ENCODE measurements around the gene PSMD1.
"Not testable (repeated sequence)": the region's sequence is repeated elsewhere in the genome, so short reads cannot be mapped to it uniquely, and the experiment has no call there.

PSMD1 gene

GRCh38 chr2:231128541-231128940 is 71.9 kb downstream of the PSMD1 start:
- Histone ChIP-seq H3K4me3 (ENCODE audit: low read depth, low read length) (no peak overlapping the region), H3K4me1 (ENCODE audit: control insufficient read depth, insufficient read depth, low read length) (peaks cover 4% of the 10 kb centered on the region), H3K9ac (ENCODE audit: low read depth, low read length) (no peak overlapping the region), H3K36me3 (ENCODE audit: control insufficient read depth, insufficient read depth, low read length) (no peaks in the 10 kb centered on the region), H3K9me3 (ENCODE audit: control insufficient read depth, insufficient read depth, low read length) (no peaks in the 10 kb centered on the region), H3K27me3 (ENCODE audit: control insufficient read depth, insufficient read depth, low read length) (no peaks in the 10 kb centered on the region)

GRCh38 chr2:231129216-231129615 is 72.5 kb downstream of the PSMD1 start:
- H3K4me1 ChIP-seq (ENCODE audit: control insufficient read depth, insufficient read depth, low read length) = no peaks in the 10 kb centered on the region
- H3K4me3 ChIP-seq (ENCODE audit: low read depth, low read length) = no peak overlapping the region
- H3K27me3 ChIP-seq (ENCODE audit: control insufficient read depth, insufficient read depth, low read length) = no peaks in the 10 kb centered on the region
- H3K9ac ChIP-seq (ENCODE audit: low read depth, low read length) = no peak overlapping the region
- H3K9me3 ChIP-seq (ENCODE audit: control insufficient read depth, insufficient read depth, low read length) = no peaks in the 10 kb centered on the region
- H3K36me3 ChIP-seq (ENCODE audit: control insufficient read depth, insufficient read depth, low read length) = no peaks in the 10 kb centered on the region

GRCh38 chr2:231130336-231131056 is 73.8 kb downstream of the PSMD1 start:
- H3K9ac ChIP-seq (ENCODE audit: low read depth, low read length) = no peak overlapping the region
- no peaks in the 10 kb centered on the region for H3K36me3 ChIP-seq (ENCODE audit: control insufficient read depth, insufficient read depth, low read length)
- no peaks in the 10 kb centered on the region for H3K4me1 ChIP-seq (ENCODE audit: control insufficient read depth, insufficient read depth, low read length)
- H3K9me3 ChIP-seq (ENCODE audit: control insufficient read depth, insufficient read depth, low read length) = no peaks in the 10 kb centered on the region
- no peak overlapping the region for H3K4me3 ChIP-seq (ENCODE audit: low read depth, low read length)
- H3K27me3 ChIP-seq (ENCODE audit: control insufficient read depth, insufficient read depth, low read length) = no peaks in the 10 kb centered on the region

- no peaks in the 10 kb centered on the region for H3K4me1 ChIP-seq (ENCODE audit: control insufficient read depth, insufficient read depth, low read length)
Measured at GRCh38 chr2:231132129-231132528, 75.5 kb downstream of the PSMD1 start.

GRCh38 chr2:231133365-231134099 is 76.9 kb downstream of the PSMD1 start:
- Histone ChIP-seq H3K9me3 (ENCODE audit: control insufficient read depth, insufficient read depth, low read length) (no peaks in the 10 kb centered on the region), H3K27me3 (ENCODE audit: control insufficient read depth, insufficient read depth, low read length) (no peaks in the 10 kb centered on the region), H3K36me3 (ENCODE audit: control insufficient read depth, insufficient read depth, low read length) (no peaks in the 10 kb centered on the region), H3K4me1 (ENCODE audit: control insufficient read depth, insufficient read depth, low read length) (no peaks in the 10 kb centered on the region), H3K4me3 (ENCODE audit: low read depth, low read length) (no peak overlapping the region), H3K9ac (ENCODE audit: low read depth, low read length) (no peak overlapping the region)

More at GRCh38 chr2:231132129-231132528, 75.5 kb downstream of the PSMD1 start:
- no peak overlapping the region for H3K9ac ChIP-seq (ENCODE audit: low read depth, low read length)
- H3K9me3 ChIP-seq (ENCODE audit: control insufficient read depth, insufficient read depth, low read length) = no peaks in the 10 kb centered on the region
- no peak overlapping the region for H3K4me3 ChIP-seq (ENCODE audit: low read depth, low read length)
- no peaks in the 10 kb centered on the region for H3K36me3 ChIP-seq (ENCODE audit: control insufficient read depth, insufficient read depth, low read length)
- no peaks in the 10 kb centered on the region for H3K27me3 ChIP-seq (ENCODE audit: control insufficient read depth, insufficient read depth, low read length)

GRCh38 chr2:231134910-231135655 is 78.4 kb downstream of the PSMD1 start:
- Histone ChIP-seq H3K9ac (ENCODE audit: low read depth, low read length) (no peak overlapping the region), H3K36me3 (ENCODE audit: control insufficient read depth, insufficient read depth, low read length) (no peaks in the 10 kb centered on the region), H3K4me1 (ENCODE audit: control insufficient read depth, insufficient read depth, low read length) (no peaks in the 10 kb centered on the region), H3K27me3 (ENCODE audit: control insufficient read depth, insufficient read depth, low read length) (no peaks in the 10 kb centered on the region), H3K4me3 (ENCODE audit: low read depth, low read length) (no peak overlapping the region), H3K9me3 (ENCODE audit: control insufficient read depth, insufficient read depth, low read length) (no peaks in the 10 kb centered on the region)

GRCh38 chr2:231138699-231139098 is 82.0 kb downstream of the PSMD1 start:
- no peaks in the 10 kb centered on the region for H3K36me3 ChIP-seq (ENCODE audit: control insufficient read depth, insufficient read depth, low read length)
- H3K9ac ChIP-seq (ENCODE audit: low read depth, low read length) = no peak overlapping the region
- H3K4me3 ChIP-seq (ENCODE audit: low read depth, low read length) = no peak overlapping the region
- no peaks in the 10 kb centered on the region for H3K27me3 ChIP-seq (ENCODE audit: control insufficient read depth, insufficient read depth, low read length)
- H3K4me1 ChIP-seq (ENCODE audit: control insufficient read depth, insufficient read depth, low read length) = no peaks in the 10 kb centered on the region
- no peaks in the 10 kb centered on the region for H3K9me3 ChIP-seq (ENCODE audit: control insufficient read depth, insufficient read depth, low read length)

GRCh38 chr2:231139796-231140195 is 83.1 kb downstream of the PSMD1 start:
- Histone ChIP-seq H3K27me3 (ENCODE audit: control insufficient read depth, insufficient read depth, low read length) (no peaks in the 10 kb centered on the region), H3K36me3 (ENCODE audit: control insufficient read depth, insufficient read depth, low read length) (no peaks in the 10 kb centered on the region), H3K4me1 (ENCODE audit: control insufficient read depth, insufficient read depth, low read length) (no peaks in the 10 kb centered on the region), H3K4me3 (ENCODE audit: low read depth, low read length) (no peak overlapping the region), H3K9me3 (ENCODE audit: control insufficient read depth, insufficient read depth, low read length) (no peaks in the 10 kb centered on the region), H3K9ac (ENCODE audit: low read depth, low read length) (no peak overlapping the region)

- not testable (repeated sequence) for H3K4me1 ChIP-seq (ENCODE audit: control insufficient read depth, insufficient read depth, low read length); H3K4me3 ChIP-seq (ENCODE audit: low read depth, low read length); H3K36me3 ChIP-seq (ENCODE audit: control insufficient read depth, insufficient read depth, low read length); H3K9me3 ChIP-seq (ENCODE audit: control insufficient read depth, insufficient read depth, low read length); H3K9ac ChIP-seq (ENCODE audit: low read depth, low read length); H3K27me3 ChIP-seq (ENCODE audit: control insufficient read depth, insufficient read depth, low read length)
Measured at GRCh38 chr2:231140808-231141207, 84.1 kb downstream of the PSMD1 start.

GRCh38 chr2:231144896-231145295 is 88.2 kb downstream of the PSMD1 start:
- H3K36me3 ChIP-seq (ENCODE audit: control insufficient read depth, insufficient read depth, low read length) = peaks cover 6% of the 10 kb centered on the region

GRCh38 chr2:231146665-231147064 is 90.0 kb downstream of the PSMD1 start:
- no peaks in the 10 kb centered on the region for H3K27me3 ChIP-seq (ENCODE audit: control insufficient read depth, insufficient read depth, low read length)
- peaks cover 6% of the 10 kb centered on the region for H3K36me3 ChIP-seq (ENCODE audit: control insufficient read depth, insufficient read depth, low read length)
- no peaks in the 10 kb centered on the region for H3K9me3 ChIP-seq (ENCODE audit: control insufficient read depth, insufficient read depth, low read length)
- H3K4me1 ChIP-seq (ENCODE audit: control insufficient read depth, insufficient read depth, low read length) = no peaks in the 10 kb centered on the region
- H3K4me3 ChIP-seq (ENCODE audit: low read depth, low read length) = no peak overlapping the region
- H3K9ac ChIP-seq (ENCODE audit: low read depth, low read length) = no peak overlapping the region

More at GRCh38 chr2:231144896-231145295, 88.2 kb downstream of the PSMD1 start:
- Histone ChIP-seq H3K9me3 (ENCODE audit: control insufficient read depth, insufficient read depth, low read length) (no peaks in the 10 kb centered on the region), H3K4me3 (ENCODE audit: low read depth, low read length) (no peak overlapping the region), H3K27me3 (ENCODE audit: control insufficient read depth, insufficient read depth, low read length) (no peaks in the 10 kb centered on the region), H3K9ac (ENCODE audit: low read depth, low read length) (no peak overlapping the region), H3K4me1 (ENCODE audit: control insufficient read depth, insufficient read depth, low read length) (no peaks in the 10 kb centered on the region)
